H1 (cell line): ENCODE data around the gene RGS9. TPM values are rescaled to one million over a fixed set of nuclear protein-coding genes. Genes with fewer than 3 reads are reported as not detected.

Experiments used
- CTCF ChIA-PET: fragments of 300-600 bp; sonication (Branson Sonifier 250); formaldehyde crosslinking; loops from one replicate; lab custom pipeline; 2021; ENCODE audit not compliant: partially characterized antibody; lab: Charles Lee
- POLR2A ChIA-PET: fragments of 300-600 bp; sonication (Branson Sonifier 250); formaldehyde crosslinking; loops from one replicate; lab custom pipeline; 2021; ENCODE audit warnings: inconsistent platforms; ENCODE audit not compliant: partially characterized antibody; lab: Charles Lee
- DNase-seq, 2 experiments: peaks; one replicate each; pipeline versions ENCODE4 v3.0.0 to v3.0.0-alpha.2; 2010 to 2022; ENCODE audit warnings: low spot score in 2 of 2, low read depth in 1 of 2, mixed read lengths in 1 of 2
- FAIRE-seq: peaks from 2 replicates; lab custom pipeline; 2011; peaks lifted over from hg19 to GRCh38; lab: Jason Lieb, UNC
- H2AFZ ChIP-seq: 2 replicates; pipeline ENCODE4 v1.8.1; 2012; ENCODE audit warnings: low read length, inconsistent platforms
- H2AK5ac ChIP-seq: 2 replicates; pipeline ENCODE4 v1.6.1; 2013; ENCODE audit warnings: low read depth, low read length
- H2BK120ac ChIP-seq: replicated peaks from 2 replicates; pipeline ENCODE3; 2013; ENCODE audit warnings: low read depth, low read length, inconsistent platforms
- H2BK12ac ChIP-seq: 2 replicates; pipeline ENCODE4 v1.6.1; 2013; ENCODE audit warnings: low read depth, low read length
- H2BK15ac ChIP-seq: 2 replicates; pipeline ENCODE4 v1.6.1; 2013; ENCODE audit warnings: low read length
- H2BK20ac ChIP-seq: 2 replicates; pipeline ENCODE4 v1.6.1; 2013; ENCODE audit warnings: low read length
- H2BK5ac ChIP-seq: 2 replicates; pipeline ENCODE4 v1.6.1; 2013; ENCODE audit warnings: low read depth, low read length
- H3K14ac ChIP-seq: 2 replicates; pipeline ENCODE4 v1.6.1; 2013; ENCODE audit warnings: inconsistent platforms; ENCODE audit not compliant: insufficient read length
- H3K18ac ChIP-seq: 2 replicates; pipeline ENCODE4 v1.6.1; 2013; ENCODE audit warnings: low read length; ENCODE audit errors: extremely low read depth
- H3K23ac ChIP-seq: 2 replicates; pipeline ENCODE4 v1.6.1; 2013; ENCODE audit warnings: inconsistent platforms; ENCODE audit not compliant: insufficient read length
- H3K23me2 ChIP-seq: 2 replicates; pipeline ENCODE4 v1.6.1; 2013; ENCODE audit warnings: low read depth, low read length
- H3K27ac ChIP-seq: 2 replicates; pipeline ENCODE4 v1.6.1; 2011; ENCODE audit warnings: low read depth, low read length, inconsistent platforms
- H3K27me3 ChIP-seq, 4 experiments: replicated peaks in 1 of 4; 1 replicate in 1 of 4; 2 replicates in 3 of 4; pipeline versions ENCODE4 v1.6.1 to v1.8.1; 2011 to 2013; ENCODE audit warnings: low read length in 3 of 4, mild to moderate bottlenecking in 3 of 4, inconsistent platforms in 2 of 4, mixed read lengths in 2 of 4, moderate library complexity in 1 of 4; ENCODE audit not compliant: control insufficient read depth in 3 of 4, insufficient read depth in 3 of 4; ENCODE audit errors: extremely low read depth in 1 of 4
- H3K36me3 ChIP-seq, 4 experiments: 2 replicates each; pipeline versions ENCODE4 v1.6.1 to v1.8.1; 2011 to 2013; ENCODE audit warnings: mild to moderate bottlenecking in 4 of 4, low read length in 3 of 4, moderate library complexity in 2 of 4, control low read depth in 1 of 4, inconsistent platforms in 1 of 4; ENCODE audit not compliant: insufficient read depth in 4 of 4, control insufficient read depth in 2 of 4
- H3K4ac ChIP-seq: replicated peaks from 2 replicates; pipeline ENCODE3; 2013; ENCODE audit warnings: low read length, low read depth, mixed read lengths, inconsistent platforms; ENCODE audit not compliant: insufficient read length
- H3K4me1 ChIP-seq, 4 experiments: replicated peaks in 1 of 4; 1 replicate in 1 of 4; 2 replicates in 3 of 4; pipeline versions ENCODE4 v1.6.1 to v1.8.1; 2011 to 2013; ENCODE audit warnings: low read length in 3 of 4, inconsistent platforms in 2 of 4, mixed read lengths in 1 of 4; ENCODE audit not compliant: insufficient read depth in 4 of 4, control insufficient read depth in 3 of 4
- H3K4me2 ChIP-seq, 2 experiments: 2 replicates each; pipeline versions ENCODE4 v1.6.1 to v1.8.1; 2011 to 2013; ENCODE audit warnings: low read depth in 2 of 2, low read length in 2 of 2, control low read depth in 1 of 2, inconsistent platforms in 1 of 2, mild to moderate bottlenecking in 1 of 2; ENCODE audit not compliant: insufficient read depth in 1 of 2
- H3K4me3 ChIP-seq, 4 experiments: fragments of 200-600, 300-600 bp in 1 of 4; sonication (generic), shearing (Covaris generic), sonication (Bioruptor Twin) in 1 of 4; 2 replicates each; pipeline versions ENCODE4 v1.5.1 to v1.8.1; 2011 to 2016; ENCODE audit warnings: low read length in 4 of 4, low read depth in 3 of 4, control low read depth in 2 of 4, inconsistent platforms in 2 of 4, mild to moderate bottlenecking in 2 of 4, mixed read lengths in 1 of 4, moderate library complexity in 1 of 4; ENCODE audit not compliant: insufficient read depth in 2 of 4; ENCODE audit errors: extremely low read depth in 1 of 4
- H3K56ac ChIP-seq: replicated peaks from 2 replicates; pipeline ENCODE3; 2013; ENCODE audit warnings: low read depth, mild to moderate bottlenecking, mixed read lengths, low read length, inconsistent platforms; ENCODE audit not compliant: insufficient read length
- H3K79me1 ChIP-seq: 2 replicates; pipeline ENCODE4 v1.6.1; 2013; ENCODE audit warnings: low read depth, low read length, control low read depth
- H3K79me2 ChIP-seq, 2 experiments: 2 replicates each; pipeline versions ENCODE4 v1.6.1 to v1.8.1; 2012 to 2013; ENCODE audit warnings: low read length in 2 of 2, mild to moderate bottlenecking in 2 of 2, inconsistent platforms in 1 of 2; ENCODE audit not compliant: insufficient read depth in 2 of 2, control insufficient read depth in 1 of 2
- H3K9ac ChIP-seq, 4 experiments: replicated peaks in 1 of 4; 1 replicate in 1 of 4; 2 replicates in 3 of 4; pipeline versions ENCODE4 v1.6.1 to v1.8.1; 2011 to 2013; ENCODE audit warnings: low read depth in 3 of 4, low read length in 3 of 4, control low read depth in 2 of 4, mild to moderate bottlenecking in 2 of 4, moderate library complexity in 2 of 4, inconsistent platforms in 1 of 4; ENCODE audit errors: extremely low read depth in 1 of 4
- H3K9me3 ChIP-seq, 2 experiments: 2 replicates each; pipeline versions ENCODE4 v1.6.1 to v1.8.1; 2012 to 2013; ENCODE audit warnings: mild to moderate bottlenecking in 2 of 2, moderate library complexity in 2 of 2, control low read depth in 1 of 2, inconsistent platforms in 1 of 2, low read depth in 1 of 2, low read length in 1 of 2, mixed read lengths in 1 of 2; ENCODE audit not compliant: insufficient read depth in 2 of 2
- H4K20me1 ChIP-seq, 2 experiments: replicated peaks in 1 of 2; 2 replicates each; pipeline versions ENCODE3 to v1.8.1; 2011 to 2013; ENCODE audit warnings: inconsistent platforms in 2 of 2, low read length in 2 of 2, mild to moderate bottlenecking in 1 of 2; ENCODE audit not compliant: insufficient read depth in 2 of 2, control insufficient read depth in 1 of 2
- H4K5ac ChIP-seq: 2 replicates; pipeline ENCODE4 v1.6.1; 2013; ENCODE audit warnings: low read length, low read depth, mixed read lengths, inconsistent platforms; ENCODE audit not compliant: insufficient read length
- H4K8ac ChIP-seq: 2 replicates; pipeline ENCODE4 v1.8.0; 2013; ENCODE audit warnings: mild to moderate bottlenecking, moderate library complexity, low read length, inconsistent platforms; ENCODE audit not compliant: insufficient read depth; ENCODE audit errors: extremely low read depth
- H4K91ac ChIP-seq: replicated peaks from 2 replicates; pipeline ENCODE3; 2013; ENCODE audit warnings: low read length, mixed read lengths, inconsistent platforms; ENCODE audit not compliant: insufficient read length
- E2F6 ChIP-seq: IDR thresholded peaks from 2 replicates; pipeline ENCODE4 v1.6.1; 2012; ENCODE audit warnings: inconsistent platforms
- JUND ChIP-seq: IDR thresholded peaks from 2 replicates; pipeline ENCODE4 v1.6.1; 2011; ENCODE audit warnings: mild to moderate bottlenecking, improper control_type of control experiment, low read length
- YY1 ChIP-seq: IDR thresholded peaks from 2 replicates; pipeline ENCODE4 v1.6.1; 2011; ENCODE audit warnings: low read depth, mild to moderate bottlenecking, low read length
- WGBS, 2 experiments: shearing (Covaris generic) in 1 of 2; methylation state at CpG; one replicate each; pipeline versions ENCODE4 v1.1.6 to v1.1.7; 2013 to 2015; ENCODE audit warnings: low lambda C conversion rate in 2 of 2, mixed read lengths in 2 of 2, inconsistent platforms in 1 of 2, low coverage in 1 of 2, missing lambda C conversion rate in 1 of 2; ENCODE audit not compliant: insufficient replicate concordance in 2 of 2, insufficient coverage in 1 of 2, insufficient read length in 1 of 2; ENCODE audit errors: extremely low coverage in 1 of 2, missing lambda C conversion rate in 1 of 2; 5-methylcytosine and 5-hydroxymethylcytosine counted together
- polyA plus RNA-seq, 7 experiments: library from polyadenylated mRNA; depleted of rRNA in 3 of 7; stranded (reverse) in 5 of 7; unstranded in 2 of 7; fragments of >200 nt in 5 of 7; fragments of 200-250 nt in 2 of 7; gene quantifications; 1 replicate in 5 of 7; 2 replicates in 1 of 7; 4 replicates in 1 of 7; pipeline versions ENCODE4 v1.2.1 to v1.2.3, GENCODE V29; 2011 to 2013; ENCODE audit warnings: missing spikeins in 2 of 7, mixed read lengths in 2 of 7
- total RNA-seq: library from RNA; stranded (reverse); fragmentation: NEBNext Ultra II Directional; extraction: Animal tissue kit (Norgen Biotek cat#: 25700); gene quantifications from 2 replicates; pipeline ENCODE4 v1.2.1, GENCODE V29; 2021

The RGS9 gene
- total and polyA plus RNA-seq, 2 of the 8 experiments (the other 6 are each of a cell fraction or from before 2014, with no cell fraction given): 8.9 to 20.5 TPM

GRCh38 chr17:65191811-65192740 lies 54.9 kb downstream of the RGS9 start:
- no peaks in the 10 kb centered on the region for H3K9me3 ChIP-seq
- WGBS, 2 experiments: 86% methylated on average over 8 of the region's 8 CpGs; no CpG with 5 or more reads in 1 of the 2 experiments
- H4K8ac ChIP-seq: no peak overlapping the region
- no peak overlapping the region for H2AFZ ChIP-seq
- no peak overlapping the region for H3K27ac ChIP-seq
- H4K5ac ChIP-seq: no peak overlapping the region
- no peaks in the 10 kb centered on the region for H3K36me3 ChIP-seq
- no peaks in the 10 kb centered on the region for H3K79me2 ChIP-seq
- ChIA-PET POLR2A (interaction anchor here (1.0 kb wide), 1 partner anchor 68 kb away, joined by 3 read pairs; no protein-coding TSS in a partner anchor), CTCF (interaction anchor here (0.8 to 1.8 kb wide), 4 partner anchors 18 to 106 kb away, joined by 3 to 8 read pairs (median 4); partner anchors contain the start of gene RGS9)
- H2BK5ac ChIP-seq: no peak overlapping the region
- no peaks in the 10 kb centered on the region for H3K79me1 ChIP-seq
- no peak overlapping the region for H3K14ac ChIP-seq
- H3K56ac ChIP-seq: no peak overlapping the region
- DNase-seq (no peak), FAIRE-seq (no peak)
- peaks cover 0 to 4% (median 1%) of the 10 kb centered on the region in 4 experiments; a peak in 2 of 7 replicates for H3K4me1 ChIP-seq
- TF ChIP-seq JUND (0 out of 2 replicates have a peak, but pooled peaks have one; percentile 8), E2F6 (no peak), YY1 (no peak)
- no peaks in the 10 kb centered on the region for H3K27me3 ChIP-seq
- no peak overlapping the region for H3K4me3 ChIP-seq
- H3K4me2 ChIP-seq: no peak overlapping the region
- H3K23me2 ChIP-seq: no peaks in the 10 kb centered on the region
- no peaks in the 10 kb centered on the region for H4K20me1 ChIP-seq
- H2BK15ac ChIP-seq: no peak overlapping the region
- H2BK20ac ChIP-seq: no peak overlapping the region
- H2BK12ac ChIP-seq: 0 out of 2 replicates have a peak overlapping the region, but pooled peaks have one; percentile 19
- no peak overlapping the region for H4K91ac ChIP-seq
- no peak overlapping the region for H2BK120ac ChIP-seq
- no peak overlapping the region for H3K9ac ChIP-seq
- H3K18ac ChIP-seq: no peak overlapping the region
- H2AK5ac ChIP-seq: no peak overlapping the region
- H3K4ac ChIP-seq: no peak overlapping the region
- no peak overlapping the region for H3K23ac ChIP-seq
